Colonic mucosa (tissue), 4 donors: ENCODE data around the gene TSPAN16. TPM values are rescaled to one million over a fixed set of nuclear protein-coding genes. Genes with fewer than 3 reads are reported as not detected.
"Not testable (repeated sequence)": the region's sequence is repeated elsewhere in the genome, so short reads cannot be mapped to it uniquely, and the experiment has no call there.

ENCODE experiments used
- DNase-seq: peaks from one replicate; pipeline ENCODE4 v3.0.0-alpha.2; 2020
- H3K27ac ChIP-seq: fragments of 200-600 bp; one replicate; pipeline ENCODE4 v1.8.0; 2021
- H3K27me3 ChIP-seq: fragments of 200-600 bp; one replicate; pipeline ENCODE4 v1.8.0; 2021
- H3K36me3 ChIP-seq: fragments of 200-600 bp; one replicate; pipeline ENCODE4 v1.8.0; 2021
- H3K4me1 ChIP-seq: fragments of 200-600 bp; one replicate; pipeline ENCODE4 v1.8.0; 2021; ENCODE audit warnings: mild to moderate bottlenecking
- H3K4me3 ChIP-seq: fragments of 200-600 bp; one replicate; pipeline ENCODE4 v1.8.0; 2021
- H3K9ac ChIP-seq, 2 donors: one replicate each; pipeline ENCODE4 v1.7.0; 2013; ENCODE audit warnings: control low read depth in 2 of 2, low read depth in 2 of 2, low read length in 2 of 2
- H3K9me3 ChIP-seq: fragments of 200-600 bp; one replicate; pipeline ENCODE4 v1.8.0; 2021
- intact Hi-C: fragments of 100-400 bp; cut with DNase I; formaldehyde crosslinking; loops from one replicate; pipeline ENCODE4 v1.14.1; 2022
- total RNA-seq, 2 donors: library from RNA; stranded (reverse); fragmentation: NEBNext Ultra II Directional in 1 of 2; extraction: Animal tissue kit (Norgen Biotek cat#: 25700) in 1 of 2; gene quantifications; one replicate each; pipeline ENCODE4 v1.2.1, GENCODE V29; 2021
- TF ChIP-seq, protein P1 (sequence below): fragments of 200-600 bp; IDR thresholded peaks from one replicate; pipeline ENCODE4 v1.8.0; 2022; ENCODE audit warnings: antibody characterized with exemption, mild to moderate bottlenecking
- donor health status: healthy.
- donor health status: DM: no; HTN: no; CAD: no.
- donor health status: DM: no; HTN: no; CAD: no.

Gene TSPAN16
- total RNA-seq, 2 donors from 2014 or later, result not detected

DNA sequence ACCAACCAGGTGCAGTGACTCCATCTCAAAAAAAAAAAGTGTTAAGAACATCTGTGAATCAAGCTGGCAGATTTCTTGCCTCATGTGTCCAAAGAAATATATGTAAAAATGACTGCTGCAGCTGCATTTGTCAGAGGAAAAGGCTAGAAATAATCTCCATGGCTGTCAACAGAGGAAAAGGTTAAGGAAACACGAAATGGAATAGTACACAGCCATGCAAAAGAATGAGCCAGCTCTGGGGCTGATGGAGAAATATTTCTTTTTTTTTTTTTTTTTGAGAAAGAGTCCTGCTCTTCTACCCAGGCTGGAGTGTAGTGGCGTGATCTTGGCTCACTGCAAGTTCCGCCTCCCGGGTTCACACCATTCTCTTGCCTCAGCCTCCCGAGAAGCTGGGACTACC lies 36.9 kb downstream of the TSPAN16 start:
- Histone ChIP-seq H3K9me3 (no peaks in the 10 kb centered on the region), H3K27me3 (no peaks in the 10 kb centered on the region), H3K27ac (no peak overlapping the region), H3K9ac (no peak overlapping the region), H3K4me3 (no peak overlapping the region), H3K36me3 (no peaks in the 10 kb centered on the region), H3K4me1 (peaks cover under 1% of the 10 kb centered on the region)
- TF ChIP-seq, protein P1, sequence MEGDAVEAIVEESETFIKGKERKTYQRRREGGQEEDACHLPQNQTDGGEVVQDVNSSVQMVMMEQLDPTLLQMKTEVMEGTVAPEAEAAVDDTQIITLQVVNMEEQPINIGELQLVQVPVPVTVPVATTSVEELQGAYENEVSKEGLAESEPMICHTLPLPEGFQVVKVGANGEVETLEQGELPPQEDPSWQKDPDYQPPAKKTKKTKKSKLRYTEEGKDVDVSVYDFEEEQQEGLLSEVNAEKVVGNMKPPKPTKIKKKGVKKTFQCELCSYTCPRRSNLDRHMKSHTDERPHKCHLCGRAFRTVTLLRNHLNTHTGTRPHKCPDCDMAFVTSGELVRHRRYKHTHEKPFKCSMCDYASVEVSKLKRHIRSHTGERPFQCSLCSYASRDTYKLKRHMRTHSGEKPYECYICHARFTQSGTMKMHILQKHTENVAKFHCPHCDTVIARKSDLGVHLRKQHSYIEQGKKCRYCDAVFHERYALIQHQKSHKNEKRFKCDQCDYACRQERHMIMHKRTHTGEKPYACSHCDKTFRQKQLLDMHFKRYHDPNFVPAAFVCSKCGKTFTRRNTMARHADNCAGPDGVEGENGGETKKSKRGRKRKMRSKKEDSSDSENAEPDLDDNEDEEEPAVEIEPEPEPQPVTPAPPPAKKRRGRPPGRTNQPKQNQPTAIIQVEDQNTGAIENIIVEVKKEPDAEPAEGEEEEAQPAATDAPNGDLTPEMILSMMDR, result no peak
- intact Hi-C loops, result no loop called here
- DNase-seq, result no peak

DNA sequence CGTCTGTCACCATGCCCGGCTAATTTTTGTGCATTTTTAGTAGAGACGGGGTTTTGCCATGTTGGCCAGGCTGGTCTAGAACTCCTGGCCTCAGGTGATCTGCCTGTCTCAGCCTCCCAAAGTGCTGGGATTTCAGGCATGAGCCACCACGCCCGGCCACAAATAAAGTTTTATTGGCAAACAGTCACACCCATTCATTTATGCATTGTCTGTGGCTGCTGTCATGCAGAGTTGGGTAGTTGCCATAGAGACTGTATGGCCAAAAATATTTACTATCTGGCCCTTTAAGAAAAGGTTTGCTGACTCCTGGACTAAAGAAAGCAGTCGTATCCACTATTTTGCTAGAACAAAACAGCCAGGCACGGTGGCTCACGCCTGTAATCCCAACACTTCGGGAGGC lies 37.9 kb downstream of the TSPAN16 start:
- H3K9me3 ChIP-seq, H3K4me1 ChIP-seq, H3K36me3 ChIP-seq, H3K9ac ChIP-seq, H3K27me3 ChIP-seq, H3K27ac ChIP-seq, H3K4me3 ChIP-seq, intact Hi-C loops: not testable (repeated sequence)
- peak; percentile 47 for DNase-seq

DNA sequence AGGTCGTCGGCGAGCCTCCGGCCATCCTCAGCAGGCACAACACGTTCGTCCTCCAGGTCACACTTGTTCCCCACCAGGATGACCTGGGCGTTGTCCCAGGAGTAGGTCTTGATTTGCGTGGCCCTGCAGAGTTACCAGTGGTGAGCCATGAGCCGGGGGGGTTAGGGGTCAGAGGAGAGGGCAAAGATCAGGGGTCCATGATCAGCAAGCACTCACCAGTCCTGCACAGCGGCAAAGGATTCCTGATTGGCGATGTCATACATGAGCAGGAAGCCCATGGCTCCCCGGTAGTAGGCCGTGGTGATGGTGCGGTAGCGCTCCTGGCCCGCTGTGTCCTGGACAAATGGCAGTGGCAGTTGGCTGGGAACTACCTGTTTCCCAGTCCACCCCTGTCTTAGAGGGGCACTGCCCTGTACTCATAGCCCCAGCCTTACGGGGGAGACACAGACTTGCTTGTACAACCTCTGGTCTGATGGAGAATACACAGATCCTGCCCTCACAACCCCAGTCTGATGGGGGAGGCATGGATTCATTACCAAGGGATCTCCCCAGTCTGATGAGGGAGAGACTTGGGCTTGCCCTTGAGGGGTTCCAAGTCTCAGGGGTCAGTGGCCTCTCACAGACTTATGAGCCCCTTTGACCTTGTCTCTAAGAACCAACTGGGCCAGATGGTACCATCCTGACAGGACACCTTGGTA lies 39.6 kb downstream of the TSPAN16 start:
- Histone ChIP-seq H3K36me3 (no peaks in the 10 kb centered on the region), H3K9ac (no peak overlapping the region), H3K4me3 (no peak overlapping the region), H3K27ac (no peak overlapping the region), H3K4me1 (peaks cover 6% of the 10 kb centered on the region), H3K9me3 (no peaks in the 10 kb centered on the region), H3K27me3 (no peaks in the 10 kb centered on the region)
- intact Hi-C loops, result no loop called here
- TF ChIP-seq, protein P1, result no peak
- no peak for DNase-seq

DNA sequence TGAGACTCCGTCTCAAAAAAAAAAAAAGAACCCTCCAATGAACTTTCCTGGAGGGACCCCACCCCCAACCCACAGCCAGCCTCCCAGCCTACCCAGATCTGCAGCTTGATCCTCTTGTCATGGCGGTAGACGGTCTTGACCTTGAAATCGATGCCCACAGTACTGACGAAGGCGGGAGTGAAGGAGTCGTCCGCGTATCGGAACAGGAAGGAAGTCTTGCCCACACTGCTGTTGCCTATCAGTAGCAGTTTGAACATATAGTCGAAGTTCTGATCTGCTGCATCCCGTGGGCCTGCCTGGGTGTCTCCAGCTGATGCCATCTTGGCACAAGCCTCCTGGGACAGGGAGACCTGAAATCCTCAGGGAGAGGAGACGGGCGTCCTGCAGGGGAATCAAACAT lies 41.1 kb downstream of the TSPAN16 start:
- Histone ChIP-seq H3K36me3 (no peaks in the 10 kb centered on the region), H3K4me3 (no peak overlapping the region), H3K4me1 (peaks cover 6% of the 10 kb centered on the region), H3K9me3 (no peaks in the 10 kb centered on the region), H3K27ac (no peak overlapping the region), H3K9ac (no peak overlapping the region), H3K27me3 (no peaks in the 10 kb centered on the region)
- DNase-seq, result no peak
- intact Hi-C loops, result no loop called here
- TF ChIP-seq, protein P1, result no peak

DNA sequence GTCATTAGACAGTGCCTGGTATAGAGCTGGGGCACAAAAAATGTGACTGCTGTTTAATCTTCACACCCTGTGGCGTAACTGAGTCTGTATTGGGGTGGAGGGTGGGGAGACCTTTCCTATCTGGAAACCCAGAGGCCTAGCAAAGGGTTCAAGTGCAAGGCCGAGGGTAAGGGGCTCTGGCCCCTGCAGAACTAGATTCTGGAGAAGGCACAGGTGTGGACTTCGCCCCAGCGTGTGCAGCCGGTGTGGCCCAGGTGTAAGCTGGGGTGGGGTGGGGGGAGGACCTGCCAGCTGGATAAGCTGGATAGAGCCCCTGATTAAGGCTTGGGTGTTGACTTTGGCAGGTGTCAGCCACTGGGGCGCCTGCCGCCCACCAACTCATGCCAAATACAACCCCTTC lies 42.2 kb downstream of the TSPAN16 start:
- peaks cover 6% of the 10 kb centered on the region for H3K4me1 ChIP-seq
- H3K27ac ChIP-seq, result no peak overlapping the region
- no peaks in the 10 kb centered on the region for H3K36me3 ChIP-seq
- peak; percentile 70 for DNase-seq
- intact Hi-C loops, result no loop called here
- TF ChIP-seq, protein P1, result no peak
- H3K9ac ChIP-seq, result peak overlapping the region; percentile 63 to 75
- no peaks in the 10 kb centered on the region for H3K9me3 ChIP-seq
- no peaks in the 10 kb centered on the region for H3K27me3 ChIP-seq
- H3K4me3 ChIP-seq, result peak overlapping the region; percentile 65

DNA sequence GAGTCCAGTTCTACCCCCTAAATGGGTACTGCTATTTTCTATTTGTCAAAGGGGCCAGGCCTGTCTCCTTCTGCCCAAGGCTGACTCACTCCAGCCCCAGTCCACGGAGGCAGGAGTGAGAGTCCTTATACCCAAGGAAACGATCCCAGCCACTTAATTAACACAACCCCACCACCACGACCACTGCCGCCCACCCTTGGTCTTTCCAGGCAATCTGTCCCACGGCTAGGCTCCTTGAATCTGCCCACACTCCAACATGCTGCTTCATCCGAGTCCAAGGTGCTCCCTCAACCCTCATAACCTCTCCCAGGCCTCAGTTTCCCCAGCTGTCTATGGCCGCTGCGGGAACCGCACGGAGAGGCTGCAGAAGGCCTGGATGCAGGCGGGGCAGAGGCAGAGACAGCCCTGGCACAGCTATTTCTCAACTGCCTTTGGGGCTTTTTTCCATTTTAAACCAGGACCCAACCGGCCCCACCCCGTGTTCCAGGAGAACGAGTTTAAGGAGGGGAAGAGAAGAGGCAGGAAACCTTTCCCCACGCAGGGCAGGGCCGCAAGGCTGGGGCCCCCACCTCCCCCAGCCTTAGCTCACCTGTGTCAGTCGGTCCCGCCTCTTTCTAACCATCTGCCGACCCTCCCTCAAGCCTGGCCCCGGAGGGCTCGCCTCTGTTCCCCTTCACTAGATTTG lies 42.8 kb downstream of the TSPAN16 start:
- H3K9me3 ChIP-seq, result no peaks in the 10 kb centered on the region
- TF ChIP-seq, protein P1, result no peak
- peaks cover 6% of the 10 kb centered on the region for H3K4me1 ChIP-seq
- peak overlapping the region; percentile 65 for H3K4me3 ChIP-seq
- peak overlapping the region; percentile 75 to 79 for H3K9ac ChIP-seq
- DNase-seq, result peak; percentile 51
- H3K27me3 ChIP-seq, result no peaks in the 10 kb centered on the region
- no peaks in the 10 kb centered on the region for H3K36me3 ChIP-seq
- intact Hi-C loops, result no loop called here
- peak overlapping the region; percentile 60 for H3K27ac ChIP-seq
